ENCODE results near the gene LGALS3BP.
"Not testable (repeated sequence)": the region's sequence is repeated elsewhere in the genome, so short reads cannot be mapped to it uniquely, and the experiment has no call there.

LGALS3BP gene

DNA sequence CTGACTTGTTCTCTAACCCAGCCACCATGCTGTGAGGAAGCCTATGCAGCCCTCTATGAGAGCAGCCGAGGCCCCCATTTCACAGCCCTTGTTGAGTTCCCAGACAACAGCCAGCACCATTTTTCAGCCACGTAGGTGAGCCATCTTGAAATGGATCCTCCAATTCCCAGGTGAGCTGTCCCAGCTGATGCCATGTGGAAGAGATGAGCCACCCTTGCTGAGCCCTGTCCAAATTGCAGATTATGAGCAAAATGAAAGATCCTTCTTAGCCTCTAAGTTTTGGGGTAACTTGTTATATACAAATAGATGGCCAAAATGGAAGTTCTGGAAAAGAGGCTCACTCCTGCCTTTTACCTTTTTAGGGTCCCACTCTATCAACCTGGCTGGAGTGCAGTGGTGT is 28.9 kb downstream of the LGALS3BP start:
- Histone ChIP-seq H3K9me3 (ENCODE audit: low read length) (peaks cover 5% of the 10 kb centered on the region), H3K4me3 (ENCODE audit: low read length) (no peak overlapping the region), H3K36me3 (ENCODE audit: insufficient read depth, low read length) (no peaks in the 10 kb centered on the region), H3K4me1 (ENCODE audit: insufficient read depth, low read length) (peaks cover 39% of the 10 kb centered on the region), H3K27me3 (ENCODE audit: insufficient read depth, low read length) (no peaks in the 10 kb centered on the region), H2AFZ (ENCODE audit: low read depth, low read length) (no peak overlapping the region)

DNA sequence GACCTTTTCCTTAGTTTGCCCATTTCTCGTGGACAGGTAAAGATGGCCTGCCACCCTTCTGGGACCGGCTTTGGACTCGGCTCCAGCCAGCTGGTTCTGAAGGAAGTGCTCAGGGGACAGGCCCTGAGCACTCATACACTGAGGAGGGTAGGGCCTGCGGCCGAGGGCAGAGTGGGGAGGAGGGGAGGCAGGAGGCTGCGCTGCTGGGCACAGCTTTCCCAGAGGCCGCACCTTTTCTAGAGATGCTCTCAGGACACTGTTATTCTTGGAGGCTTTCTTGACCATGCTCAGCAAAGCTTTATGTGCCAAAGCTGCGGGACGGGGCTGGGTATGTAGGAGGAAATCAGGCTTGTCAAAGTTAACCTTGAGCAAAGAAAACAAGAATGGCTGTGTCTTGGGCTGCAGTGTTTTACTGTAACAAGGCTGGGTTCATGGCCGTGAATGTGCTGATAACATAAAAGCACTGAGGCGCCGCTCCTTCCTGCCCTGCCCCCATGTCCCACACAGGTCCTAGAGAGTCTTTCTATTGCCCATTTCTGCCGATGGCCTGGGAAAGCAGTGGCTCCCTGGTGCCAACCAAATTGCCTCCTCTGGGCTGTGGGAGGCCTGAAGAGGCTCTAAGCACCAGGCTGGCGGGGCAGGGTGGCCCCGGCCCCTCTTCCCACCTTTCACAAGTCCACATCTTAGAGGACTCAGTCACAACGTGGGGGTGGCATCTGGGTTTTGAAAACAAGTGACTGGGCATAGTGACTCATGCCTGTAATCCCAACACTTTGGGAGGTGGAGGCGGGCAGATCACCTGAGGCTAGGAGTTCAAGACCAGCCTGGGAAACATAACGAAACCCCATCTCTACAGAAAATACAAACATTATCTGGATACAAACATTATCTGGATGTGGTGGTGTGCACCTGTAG is 32.2 kb downstream of the LGALS3BP start:
- Histone ChIP-seq H3K36me3 (ENCODE audit: insufficient read depth, low read length) (no peaks in the 10 kb centered on the region), H3K9me3 (ENCODE audit: low read length) (peaks cover 5% of the 10 kb centered on the region), H2AFZ (ENCODE audit: low read depth, low read length) (no peak overlapping the region), H3K4me1 (ENCODE audit: insufficient read depth, low read length) (peaks cover 16% of the 10 kb centered on the region), H3K4me3 (ENCODE audit: low read length) (no peak overlapping the region), H3K27me3 (ENCODE audit: insufficient read depth, low read length) (peaks cover 4% of the 10 kb centered on the region)

DNA sequence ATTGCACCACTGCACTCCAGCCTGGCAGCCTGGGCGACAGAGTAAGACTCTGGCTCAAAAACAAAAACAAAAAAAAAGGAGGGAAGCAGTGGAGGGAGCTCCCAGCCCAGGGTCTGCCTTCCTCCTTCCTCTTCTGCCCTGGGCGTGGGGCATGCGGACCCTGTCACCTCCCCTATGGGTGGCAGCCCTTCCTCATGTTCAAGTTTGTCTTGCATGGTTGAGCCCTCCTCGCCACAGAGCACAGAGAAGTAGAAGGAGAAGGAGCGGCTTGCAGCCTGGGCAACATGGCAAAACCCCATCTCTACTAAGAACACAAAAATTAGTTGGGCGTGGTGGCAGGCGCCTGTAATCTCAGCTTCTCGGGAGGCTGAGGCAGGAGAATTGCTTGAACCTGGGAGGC is 33.1 kb downstream of the LGALS3BP start:
- Histone ChIP-seq H3K4me1 (ENCODE audit: insufficient read depth, low read length) (peaks cover 7% of the 10 kb centered on the region), H3K9me3 (ENCODE audit: low read length) (peaks cover 5% of the 10 kb centered on the region), H3K36me3 (ENCODE audit: insufficient read depth, low read length) (no peaks in the 10 kb centered on the region), H2AFZ (ENCODE audit: low read depth, low read length) (no peak overlapping the region), H3K27me3 (ENCODE audit: insufficient read depth, low read length) (peaks cover 4% of the 10 kb centered on the region), H3K4me3 (ENCODE audit: low read length) (no peak overlapping the region)

DNA sequence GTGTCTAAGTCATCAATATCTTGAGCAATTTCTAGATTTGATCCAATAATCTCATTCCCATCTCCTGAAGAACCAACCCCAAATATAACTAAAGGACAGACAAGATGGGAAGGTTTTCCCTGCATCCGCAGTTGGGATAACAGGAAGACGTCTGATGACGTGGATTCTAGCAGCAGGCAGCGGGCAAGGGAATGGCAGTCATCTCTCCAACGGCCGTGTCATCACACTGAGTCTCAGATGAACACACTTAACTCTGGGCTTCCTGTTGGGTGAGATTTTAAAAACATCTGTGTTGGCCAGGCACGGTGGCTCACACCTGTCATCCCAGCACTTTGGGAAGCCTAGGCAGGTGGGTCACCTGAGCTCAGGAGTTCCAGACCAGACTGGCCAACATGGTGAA is 33.6 kb downstream of the LGALS3BP start:
- no peak overlapping the region for H2AFZ ChIP-seq (ENCODE audit: low read depth, low read length)
- H3K36me3 ChIP-seq (ENCODE audit: insufficient read depth, low read length): no peaks in the 10 kb centered on the region
- H3K4me1 ChIP-seq (ENCODE audit: insufficient read depth, low read length): peaks cover 4% of the 10 kb centered on the region
- peaks cover 4% of the 10 kb centered on the region for H3K27me3 ChIP-seq (ENCODE audit: insufficient read depth, low read length)
- H3K9me3 ChIP-seq (ENCODE audit: low read length): peaks cover 5% of the 10 kb centered on the region
- no peak overlapping the region for H3K4me3 ChIP-seq (ENCODE audit: low read length)

DNA sequence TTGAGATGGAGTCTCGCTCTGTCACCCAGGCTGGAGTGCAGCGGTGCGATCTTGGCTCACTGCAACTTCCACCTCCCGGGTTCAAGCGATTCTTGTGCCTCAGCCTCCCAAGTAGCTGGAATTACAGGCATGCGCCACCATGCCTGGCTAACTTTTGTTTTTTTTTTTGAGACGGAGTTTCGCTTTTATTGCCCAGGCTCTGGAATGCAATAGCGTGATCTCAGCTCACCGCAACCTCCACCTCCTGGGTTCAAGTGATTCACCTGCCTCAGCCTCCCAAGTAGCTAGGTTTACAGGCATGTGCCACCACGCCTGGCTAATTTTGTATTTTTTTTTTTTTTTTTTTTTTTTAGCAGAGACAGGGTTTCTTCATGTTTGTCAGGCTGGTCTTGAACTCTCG is 34.3 kb downstream of the LGALS3BP start:
- not testable (repeated sequence) for H3K4me1 ChIP-seq (ENCODE audit: insufficient read depth, low read length); H3K27me3 ChIP-seq (ENCODE audit: insufficient read depth, low read length); H3K9me3 ChIP-seq (ENCODE audit: low read length); H3K36me3 ChIP-seq (ENCODE audit: insufficient read depth, low read length); H3K4me3 ChIP-seq (ENCODE audit: low read length); H2AFZ ChIP-seq (ENCODE audit: low read depth, low read length)

DNA sequence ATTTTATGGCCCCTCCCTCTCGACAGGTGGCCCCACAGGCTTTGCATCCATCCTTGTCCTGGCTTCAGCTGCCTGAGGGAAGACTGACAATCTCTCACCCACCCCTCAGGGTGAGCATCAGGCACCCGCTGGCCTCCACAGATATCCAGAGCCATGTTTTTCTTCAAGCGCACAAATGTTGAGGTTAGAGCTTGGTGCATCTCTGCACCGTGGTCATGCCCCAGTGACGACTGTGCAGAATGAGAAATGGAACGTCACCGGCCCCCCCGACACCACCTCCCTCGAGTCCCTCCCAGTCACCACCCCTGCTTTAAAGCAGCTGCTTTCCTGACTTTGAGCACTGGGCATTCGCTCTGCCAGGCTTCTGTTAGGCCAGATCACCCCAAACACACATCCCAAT is 34.8 kb downstream of the LGALS3BP start:
- Histone ChIP-seq H3K36me3 (ENCODE audit: insufficient read depth, low read length) (no peaks in the 10 kb centered on the region), H3K27me3 (ENCODE audit: insufficient read depth, low read length) (peaks cover 4% of the 10 kb centered on the region), H3K4me1 (ENCODE audit: insufficient read depth, low read length) (peaks cover 4% of the 10 kb centered on the region), H3K9me3 (ENCODE audit: low read length) (no peaks in the 10 kb centered on the region), H2AFZ (ENCODE audit: low read depth, low read length) (no peak overlapping the region), H3K4me3 (ENCODE audit: low read length) (no peak overlapping the region)

DNA sequence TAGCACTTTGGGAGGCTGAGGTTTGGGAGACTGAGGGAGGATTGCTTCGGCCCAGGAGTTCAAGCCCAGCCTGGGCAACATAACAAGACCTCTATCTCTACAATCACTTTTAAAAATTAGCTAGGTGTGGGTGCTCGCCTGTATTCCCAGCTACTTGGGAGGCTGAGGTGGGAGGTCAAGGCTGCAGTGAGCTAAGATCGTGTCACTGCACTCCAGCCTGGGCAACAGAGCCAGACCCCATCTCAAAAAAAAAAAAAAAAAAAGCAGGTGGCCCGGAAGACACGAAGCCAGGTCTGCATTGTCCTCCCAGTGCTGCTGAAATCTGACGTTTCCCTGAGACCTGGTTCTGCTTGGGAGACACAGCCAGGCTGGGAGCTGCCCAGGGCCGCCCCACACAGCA is 35.7 kb downstream of the LGALS3BP start:
- H3K36me3 ChIP-seq (ENCODE audit: insufficient read depth, low read length): no peaks in the 10 kb centered on the region

DNA sequence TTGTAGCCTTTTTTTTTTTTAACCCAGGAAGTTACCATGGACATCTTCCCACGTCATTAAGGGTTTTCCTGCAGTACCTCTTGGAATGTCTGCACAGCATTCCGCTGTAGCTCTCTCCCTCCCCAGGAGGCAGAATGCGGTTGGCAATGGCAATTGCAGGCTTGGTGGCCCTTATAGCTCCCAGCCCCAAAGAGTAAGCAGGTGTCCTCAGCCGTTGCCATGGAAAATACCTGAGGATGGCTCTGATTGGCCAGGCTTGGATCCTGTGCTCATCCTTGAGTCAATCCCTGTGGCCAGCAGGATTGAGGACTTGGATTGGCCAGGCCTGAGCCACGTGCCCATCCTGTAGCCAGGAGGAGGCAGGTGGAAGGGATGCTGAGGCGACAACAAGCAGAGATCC is 39.0 kb downstream of the LGALS3BP start:
- Histone ChIP-seq H3K9me3 (ENCODE audit: low read length) (no peaks in the 10 kb centered on the region), H3K4me3 (ENCODE audit: low read length) (no peak overlapping the region), H2AFZ (ENCODE audit: low read depth, low read length) (no peak overlapping the region), H3K27me3 (ENCODE audit: insufficient read depth, low read length) (peaks cover 4% of the 10 kb centered on the region), H3K36me3 (ENCODE audit: insufficient read depth, low read length) (no peaks in the 10 kb centered on the region), H3K4me1 (ENCODE audit: insufficient read depth, low read length) (peaks cover 8% of the 10 kb centered on the region)

More for the DNA sequence above, 35.7 kb downstream of the LGALS3BP start:
- H3K9me3 ChIP-seq (ENCODE audit: low read length): no peaks in the 10 kb centered on the region
- H3K4me1 ChIP-seq (ENCODE audit: insufficient read depth, low read length): peaks cover 9% of the 10 kb centered on the region
- peaks cover 4% of the 10 kb centered on the region for H3K27me3 ChIP-seq (ENCODE audit: insufficient read depth, low read length)
- H3K4me3 ChIP-seq (ENCODE audit: low read length): no peak overlapping the region
- no peak overlapping the region for H2AFZ ChIP-seq (ENCODE audit: low read depth, low read length)

DNA sequence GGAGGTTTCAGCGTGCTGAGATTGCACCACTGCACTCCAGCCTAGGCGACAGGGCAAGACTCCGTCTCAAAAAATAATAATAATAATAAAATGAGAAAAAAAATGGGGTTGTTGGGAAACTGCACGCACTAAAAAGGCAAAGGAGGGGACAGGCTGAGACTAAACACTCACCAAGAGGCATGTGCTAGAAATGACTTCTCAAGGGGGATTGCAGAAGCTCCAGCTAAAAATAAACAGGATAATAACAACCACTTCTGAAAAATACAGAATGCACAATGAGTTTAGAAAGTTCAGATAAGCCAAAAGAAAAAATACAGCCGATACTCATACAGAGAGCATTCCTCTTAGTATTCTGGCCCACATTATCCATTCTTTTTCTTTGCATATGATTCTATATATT is 39.5 kb downstream of the LGALS3BP start:
- Histone ChIP-seq H3K9me3 (ENCODE audit: low read length) (no peaks in the 10 kb centered on the region), H3K27me3 (ENCODE audit: insufficient read depth, low read length) (peaks cover 4% of the 10 kb centered on the region), H2AFZ (ENCODE audit: low read depth, low read length) (no peak overlapping the region), H3K36me3 (ENCODE audit: insufficient read depth, low read length) (no peaks in the 10 kb centered on the region), H3K4me3 (ENCODE audit: low read length) (no peak overlapping the region), H3K4me1 (ENCODE audit: insufficient read depth, low read length) (peaks cover 12% of the 10 kb centered on the region)

DNA sequence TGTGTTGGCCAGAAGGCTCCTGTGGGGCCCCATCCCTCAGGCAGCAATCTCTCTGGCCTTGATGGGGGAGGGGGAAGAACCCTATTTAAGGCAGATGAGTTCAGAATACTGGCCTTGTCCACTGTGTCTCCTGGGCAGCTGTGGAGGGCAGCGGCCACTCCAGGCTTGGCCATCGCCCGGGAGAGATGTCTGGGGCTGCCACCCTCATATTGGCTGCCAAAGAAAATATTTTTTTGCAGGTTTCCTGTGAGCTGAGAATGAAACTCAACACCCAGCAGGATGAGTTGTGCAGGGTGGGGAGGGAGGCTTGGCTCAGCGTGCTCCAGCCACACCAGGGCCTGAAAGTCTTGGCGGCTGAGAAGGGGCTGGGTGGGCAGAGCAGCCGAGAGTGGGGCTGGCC is 40.1 kb downstream of the LGALS3BP start:
- no peaks in the 10 kb centered on the region for H3K9me3 ChIP-seq (ENCODE audit: low read length)

DNA sequence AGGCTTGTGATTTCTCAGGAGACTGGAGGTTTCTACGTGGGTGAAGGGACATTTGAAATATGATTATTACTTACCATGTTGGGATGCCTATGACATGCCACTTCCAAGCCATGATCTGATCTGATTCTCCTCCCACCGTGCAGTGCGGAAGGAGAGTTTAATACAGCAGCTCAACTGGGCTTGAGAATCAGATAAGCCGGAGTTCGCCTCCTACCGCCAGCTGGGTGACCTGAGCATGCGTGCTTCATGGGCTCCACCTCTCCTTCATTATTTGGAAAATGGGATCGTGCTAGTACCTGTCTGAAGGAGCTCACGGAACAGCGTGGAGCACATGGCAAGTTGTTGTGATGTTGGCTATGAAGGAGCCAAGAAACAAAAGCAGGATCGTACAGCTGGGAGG is 42.2 kb downstream of the LGALS3BP start:
- Histone ChIP-seq H3K36me3 (ENCODE audit: insufficient read depth, low read length) (no peaks in the 10 kb centered on the region), H3K4me3 (ENCODE audit: low read length) (no peak overlapping the region), H3K4me1 (ENCODE audit: insufficient read depth, low read length) (peaks cover 30% of the 10 kb centered on the region)

More for the DNA sequence above, 40.1 kb downstream of the LGALS3BP start:
- peaks cover 3% of the 10 kb centered on the region for H3K27me3 ChIP-seq (ENCODE audit: insufficient read depth, low read length)
- no peak overlapping the region for H2AFZ ChIP-seq (ENCODE audit: low read depth, low read length)
- no peaks in the 10 kb centered on the region for H3K36me3 ChIP-seq (ENCODE audit: insufficient read depth, low read length)
- peaks cover 19% of the 10 kb centered on the region for H3K4me1 ChIP-seq (ENCODE audit: insufficient read depth, low read length)
- no peak overlapping the region for H3K4me3 ChIP-seq (ENCODE audit: low read length)

DNA sequence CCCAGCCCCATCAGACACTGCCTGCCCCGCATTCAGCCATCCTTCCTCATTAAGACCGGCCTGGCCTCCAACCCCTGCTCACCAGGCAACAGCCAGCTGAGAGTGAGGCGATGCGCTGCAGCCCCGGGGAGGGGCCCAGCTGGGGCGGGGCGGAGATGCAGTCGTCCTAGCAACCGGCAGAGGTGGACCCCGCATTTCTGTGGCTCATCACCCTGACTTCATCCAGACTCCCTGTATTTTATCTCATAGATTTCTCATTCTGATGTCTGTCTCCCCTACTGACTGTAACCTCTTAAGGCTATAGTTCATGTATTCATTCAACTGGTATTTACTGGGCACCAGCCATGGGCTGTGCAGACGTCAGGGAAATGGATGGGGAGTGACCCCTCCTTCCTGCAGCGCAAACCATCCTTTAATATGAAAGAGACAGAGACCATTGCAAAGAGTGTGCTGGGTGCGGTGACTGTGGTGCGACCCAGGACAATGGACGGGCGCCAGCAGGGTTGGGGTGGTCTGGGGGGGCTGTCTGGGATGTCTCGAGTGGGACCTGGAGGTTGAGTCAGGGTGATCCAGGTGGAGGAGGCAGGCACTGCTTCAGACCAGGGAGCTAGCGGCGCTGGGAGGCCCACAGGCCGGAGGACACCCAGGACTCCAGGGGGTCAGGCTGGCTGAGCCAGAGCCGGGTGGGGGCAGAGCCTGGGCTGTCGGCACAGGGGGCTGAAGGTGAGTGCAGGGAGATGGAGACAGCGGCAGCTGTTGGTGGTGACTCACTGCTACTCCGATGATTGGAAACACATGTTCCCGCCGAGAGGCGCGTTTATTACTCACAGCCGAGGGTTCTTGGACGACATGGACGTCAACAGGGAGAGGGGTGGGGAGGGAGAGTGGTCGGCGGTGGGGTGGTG is 44.1 kb downstream of the LGALS3BP start:
- H3K9me3 ChIP-seq (ENCODE audit: low read length): no peaks in the 10 kb centered on the region
- H3K4me1 ChIP-seq (ENCODE audit: insufficient read depth, low read length): peaks cover 30% of the 10 kb centered on the region
- no peaks in the 10 kb centered on the region for H3K27me3 ChIP-seq (ENCODE audit: insufficient read depth, low read length)
- H3K36me3 ChIP-seq (ENCODE audit: insufficient read depth, low read length): no peaks in the 10 kb centered on the region
- H2AFZ ChIP-seq (ENCODE audit: low read depth, low read length): no peak overlapping the region
- H3K4me3 ChIP-seq (ENCODE audit: low read length): no peak overlapping the region

More for the DNA sequence above, 42.2 kb downstream of the LGALS3BP start:
- H3K27me3 ChIP-seq (ENCODE audit: insufficient read depth, low read length): no peaks in the 10 kb centered on the region
- no peaks in the 10 kb centered on the region for H3K9me3 ChIP-seq (ENCODE audit: low read length)
- no peak overlapping the region for H2AFZ ChIP-seq (ENCODE audit: low read depth, low read length)
